HG02759 (cell line): ENCODE data around the gene PRPS2.

Source experiments
- ATAC-seq: cut with Tn5 transposase; IDR thresholded peaks from one replicate; pipeline ENCODE4 v1.9.1; 2021; ENCODE audit warnings: mild to moderate bottlenecking, moderate library complexity; ENCODE audit not compliant: unreplicated experiment

PRPS2 gene

DNA sequence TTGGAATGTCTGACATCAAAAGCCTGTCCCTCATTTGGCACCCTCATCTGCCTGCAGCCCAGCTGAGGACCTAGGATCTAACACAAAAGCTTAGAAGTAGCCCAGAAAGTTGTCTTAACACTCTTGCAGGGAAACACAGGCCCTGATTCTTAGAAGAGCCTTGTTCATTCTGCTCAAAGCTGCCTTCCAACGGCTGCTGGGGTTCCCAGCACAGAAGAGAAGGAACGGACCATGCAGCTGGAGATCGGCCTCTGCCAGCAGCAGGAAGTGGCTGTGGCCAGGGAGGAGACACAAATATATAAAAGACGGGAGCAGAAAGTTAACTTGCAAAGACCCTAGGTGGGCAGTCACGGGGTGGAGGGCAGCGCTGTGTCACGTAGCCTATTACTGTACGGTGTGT, 20.4 kb downstream of the PRPS2 start:
- no peak for ATAC-seq

DNA sequence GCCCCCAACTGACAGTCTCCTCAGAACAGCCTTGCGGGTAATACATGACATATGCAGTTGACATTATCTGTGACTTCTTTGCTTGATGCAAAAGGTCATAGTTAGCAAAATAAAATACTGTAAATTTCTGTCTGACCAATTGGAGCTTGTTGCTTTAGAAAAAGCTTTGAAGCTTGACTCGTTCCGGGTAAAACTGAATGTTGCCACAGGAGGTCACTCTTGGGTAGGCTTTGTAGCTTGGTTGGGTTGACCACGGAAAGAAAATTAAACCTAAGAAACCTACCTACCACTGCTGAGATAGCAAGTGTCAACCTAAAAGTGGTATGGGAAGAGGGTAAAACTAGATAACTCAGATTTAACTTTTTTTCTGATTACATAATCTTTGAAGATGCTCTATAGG, 23.2 kb downstream of the PRPS2 start:
- ATAC-seq: no peak

DNA sequence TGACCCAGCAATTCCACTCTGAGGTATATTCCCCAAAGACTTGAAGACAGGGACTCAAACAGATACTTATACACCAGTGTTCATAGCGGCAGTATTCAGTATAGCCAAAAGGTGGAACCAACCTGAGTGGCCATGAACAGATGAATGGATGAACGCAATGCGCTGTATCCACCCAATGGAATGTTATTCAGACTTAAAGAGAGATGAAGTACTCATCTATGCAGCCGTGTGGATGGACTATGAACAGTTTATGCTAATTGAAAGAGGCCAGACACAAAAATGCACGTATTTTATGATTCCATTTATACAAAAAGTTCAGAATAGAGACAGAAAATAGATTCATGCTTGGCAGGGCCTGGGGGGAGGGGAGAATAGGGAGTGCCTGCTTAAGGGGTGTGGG, 26.3 kb downstream of the PRPS2 start:
- no peak for ATAC-seq

DNA sequence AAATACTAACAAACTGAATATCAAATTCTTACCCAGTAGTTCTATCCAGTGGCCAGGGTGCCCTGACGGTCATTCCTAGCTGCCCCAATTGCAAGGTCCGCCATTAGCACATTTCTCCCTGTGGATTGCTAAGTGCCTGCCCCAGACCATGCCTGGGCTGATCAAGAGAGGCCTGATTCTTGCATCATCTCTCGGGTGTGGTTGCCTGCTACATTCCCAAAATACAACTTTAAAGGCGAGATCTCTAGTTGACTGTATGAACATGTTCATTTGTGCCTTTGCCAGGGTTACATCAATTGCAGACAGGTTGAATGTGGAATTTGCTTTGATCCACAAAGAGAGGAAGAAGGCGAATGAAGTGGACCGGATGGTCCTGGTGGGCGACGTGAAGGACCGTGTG, 28.0 kb downstream of the PRPS2 start:
- ATAC-seq: no peak

DNA sequence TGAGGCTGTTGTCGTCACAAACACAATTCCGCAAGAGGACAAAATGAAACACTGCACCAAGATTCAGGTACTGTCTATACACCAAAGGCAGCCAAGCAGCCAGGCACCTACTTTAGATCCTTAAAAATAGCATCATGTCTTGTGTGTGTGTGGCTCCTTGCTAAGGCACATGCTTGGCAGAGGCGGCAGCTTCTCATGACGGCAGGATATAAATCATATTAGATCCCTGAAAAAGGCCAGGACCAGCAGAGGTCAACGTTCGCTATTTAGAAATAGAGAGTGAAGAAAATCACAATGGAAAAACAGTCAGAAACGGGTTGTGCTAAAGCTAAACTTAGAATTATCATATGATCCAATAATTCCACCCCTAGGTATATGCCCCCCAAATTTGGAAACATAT, 29.5 kb downstream of the PRPS2 start:
- no peak for ATAC-seq

DNA sequence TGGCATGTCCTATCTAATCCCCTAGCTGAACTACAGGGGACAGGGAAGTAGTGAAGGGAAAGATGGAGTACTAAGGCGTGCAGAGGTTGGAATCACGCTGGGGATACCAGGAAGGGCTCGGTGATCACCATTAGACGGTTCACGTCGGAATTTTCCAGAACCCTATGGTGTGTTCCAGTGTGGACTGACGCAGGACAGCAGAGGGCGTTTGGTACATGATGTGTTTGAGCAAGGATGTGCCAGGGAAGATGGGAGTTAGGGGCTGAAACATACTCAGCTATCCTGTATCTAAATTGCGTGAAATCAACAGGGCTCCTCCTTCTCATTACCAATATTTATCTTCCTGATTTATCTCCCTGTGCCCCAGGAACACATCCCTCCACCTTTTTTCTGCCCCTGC, 33.7 kb downstream of the PRPS2 start:
- no peak for ATAC-seq

DNA sequence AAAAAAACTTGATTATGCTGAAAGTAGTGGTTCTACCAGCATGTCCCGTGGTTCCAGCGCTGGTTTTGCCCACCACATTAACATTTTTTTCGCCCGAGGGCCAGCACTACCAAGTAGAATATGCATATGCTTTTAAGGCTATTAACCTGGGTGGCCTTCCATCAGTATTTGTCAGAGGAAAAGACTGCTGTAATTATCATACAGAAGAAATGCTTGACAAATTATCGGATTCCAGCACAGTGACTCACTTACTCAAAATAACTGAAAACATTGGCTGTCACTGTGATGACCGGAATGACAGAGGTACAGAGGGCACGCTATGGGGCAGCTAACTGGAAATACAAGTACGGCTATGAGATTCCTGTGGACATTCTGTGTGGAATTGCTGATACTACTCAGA, 34.6 kb downstream of the PRPS2 start:
- ATAC-seq: no peak

DNA sequence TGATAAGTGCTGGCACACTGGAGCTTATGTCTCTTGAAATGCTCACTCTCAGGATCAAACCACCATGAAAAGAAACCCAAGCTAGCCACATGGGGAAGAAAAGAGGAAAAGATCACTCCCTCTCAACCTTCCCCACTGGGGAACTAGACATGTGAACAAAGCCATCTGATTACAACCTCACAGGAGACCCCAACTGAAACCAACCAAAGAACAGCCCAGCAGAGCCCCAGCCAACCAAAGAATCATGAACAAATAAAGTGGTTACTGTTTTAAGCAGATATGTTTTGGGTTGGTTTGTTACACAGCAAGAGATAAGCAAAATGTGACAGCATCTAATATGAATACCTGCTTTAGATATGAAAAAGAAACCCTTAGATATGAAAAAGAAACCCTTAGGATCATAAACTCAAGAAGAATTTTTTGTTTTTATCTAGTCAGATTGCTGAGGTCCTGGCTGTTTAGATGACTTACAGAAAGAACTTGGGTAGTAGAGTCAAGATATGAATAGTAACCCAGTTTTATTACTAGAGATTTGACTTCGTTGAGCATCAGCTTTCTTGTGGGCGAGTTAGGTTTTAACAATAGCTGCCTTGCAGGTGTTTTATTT, 52.0 kb downstream of the PRPS2 start:
- ATAC-seq: no peak

DNA sequence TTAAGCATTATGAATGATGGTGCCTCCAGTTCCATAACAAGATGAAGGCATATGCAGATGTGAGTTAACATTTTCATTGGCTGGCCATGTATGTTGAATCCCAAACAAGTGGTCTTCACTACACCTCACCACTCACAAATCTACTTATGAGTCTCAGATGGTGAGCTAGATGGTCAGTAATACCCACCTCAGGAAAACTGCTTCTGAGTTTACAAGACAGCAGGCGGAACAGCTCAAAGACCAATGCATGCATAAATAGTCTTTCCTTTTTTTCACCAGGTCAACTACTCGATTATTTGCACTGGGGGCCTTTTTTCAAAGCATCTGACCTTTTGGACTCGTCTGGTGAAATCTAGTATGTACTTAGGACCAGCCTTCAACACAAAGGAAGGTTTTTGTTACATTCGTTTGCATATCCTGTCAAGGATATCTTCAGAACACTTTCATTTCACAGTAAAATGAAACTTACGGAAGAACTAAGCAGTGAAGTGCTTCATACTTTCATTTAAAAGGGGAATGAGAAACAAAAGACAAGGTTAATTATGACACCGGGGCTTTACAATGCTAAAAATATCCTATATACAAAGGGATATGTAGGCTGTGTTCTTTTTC, 52.6 kb downstream of the PRPS2 start:
- ATAC-seq: peak; percentile 94

DNA sequence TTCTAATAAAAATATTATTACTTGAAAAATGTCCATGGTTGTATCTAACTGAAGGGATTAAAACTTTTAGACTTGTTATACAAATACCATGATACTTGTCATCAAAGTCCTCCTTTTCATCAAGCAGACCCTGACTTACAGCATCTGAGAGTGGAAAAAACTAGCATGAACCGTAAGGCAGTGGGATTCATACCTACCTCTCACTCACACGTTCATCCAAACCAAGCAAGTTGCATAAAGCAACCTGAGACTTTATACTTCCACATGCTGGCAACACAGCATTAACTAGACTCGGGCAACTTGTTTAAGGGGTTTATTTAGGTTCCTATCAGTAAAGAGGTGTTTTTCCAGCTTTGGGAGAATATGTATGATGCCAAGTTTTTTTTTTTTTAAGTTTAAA, 53.1 kb downstream of the PRPS2 start:
- ATAC-seq: peak; percentile 19

DNA sequence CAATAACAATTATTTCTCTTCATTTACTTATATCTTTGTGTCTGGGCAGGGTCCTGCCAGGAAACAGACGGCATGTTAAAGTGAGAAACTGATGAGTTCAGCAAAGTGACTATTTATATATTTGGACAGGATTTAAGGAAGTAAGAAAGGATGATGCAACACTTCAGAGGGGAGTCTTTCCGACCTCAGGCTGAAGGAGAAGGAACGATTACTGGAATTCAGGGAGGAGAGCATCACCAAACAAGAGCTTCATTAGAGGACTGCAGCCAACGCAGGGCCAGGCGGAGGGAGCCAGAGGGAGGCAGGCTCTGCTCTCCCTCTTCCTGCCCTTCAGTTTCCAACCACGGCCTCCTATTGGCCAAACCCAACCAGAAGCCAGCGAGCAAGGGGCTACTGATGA, 74.1 kb downstream of the PRPS2 start:
- no peak for ATAC-seq

DNA sequence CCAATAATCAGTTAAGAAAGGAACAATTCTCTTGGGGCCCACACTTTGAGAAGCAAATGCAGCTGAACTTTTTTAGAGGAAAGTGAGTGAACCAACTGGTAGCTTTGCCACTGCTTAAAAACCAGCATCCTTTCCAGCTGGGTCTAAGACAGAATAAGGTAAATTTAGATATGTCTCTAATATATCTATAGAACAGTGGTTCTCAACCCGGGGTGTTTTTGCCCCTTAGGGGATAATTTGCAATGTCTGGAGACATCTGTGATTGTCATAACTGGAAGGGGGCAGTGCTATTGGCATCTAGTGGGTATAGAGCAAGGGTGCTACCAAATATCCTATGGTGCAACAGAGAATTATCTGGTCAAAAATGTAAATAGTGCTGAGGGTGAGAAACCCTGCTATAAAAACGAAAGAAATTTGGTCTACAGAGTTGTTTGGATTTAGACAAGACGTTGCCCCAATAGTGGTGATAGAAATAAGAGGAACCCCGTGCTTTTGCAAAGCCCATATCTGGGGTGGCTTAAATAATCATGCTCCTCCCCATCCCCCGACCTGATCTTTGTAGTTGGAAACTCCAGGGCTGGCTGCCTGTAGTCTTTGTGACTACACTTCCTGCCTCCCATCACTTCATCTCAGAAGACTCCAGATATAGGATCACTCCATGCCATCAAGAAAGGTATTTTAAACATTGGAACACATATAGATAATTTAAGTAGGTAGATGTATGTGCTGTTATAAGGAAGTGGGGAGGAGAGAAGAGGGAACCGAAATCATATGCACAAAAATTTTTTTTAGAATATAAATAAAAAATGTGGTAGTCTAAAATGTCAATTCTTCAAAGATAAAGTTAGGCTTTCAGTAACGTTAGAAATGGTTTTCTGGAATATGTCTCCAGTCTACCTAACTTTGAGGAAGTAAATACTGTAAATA, 75.5 kb downstream of the PRPS2 start, which contains the start of gene TLR7:
TSS of gene TLR7 (plus strand) at position 622 of the 927 bp plus-strand sequence. CDS start 507 bp downstream, outside the sequence.
- peak; percentile 45 for ATAC-seq

DNA sequence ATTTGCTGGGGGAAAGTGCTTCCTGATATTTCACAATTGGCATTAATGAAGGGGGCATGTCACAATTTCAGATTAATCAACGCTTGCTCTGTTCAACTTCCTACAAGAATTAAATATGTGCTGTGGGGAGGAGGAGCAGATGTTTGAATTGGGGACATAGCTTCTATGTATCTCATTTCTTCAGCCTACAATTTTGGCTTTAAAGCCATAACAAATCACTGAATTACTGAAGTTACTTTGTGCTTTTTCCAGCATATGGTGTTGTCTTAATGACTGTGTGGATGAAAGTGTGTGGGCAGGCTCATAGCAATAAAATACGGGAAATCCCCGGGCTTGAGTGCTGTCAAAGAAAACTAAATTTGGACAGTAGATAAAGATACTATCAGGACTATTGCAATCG, 76.5 kb downstream of the PRPS2 start:
- no peak for ATAC-seq

DNA sequence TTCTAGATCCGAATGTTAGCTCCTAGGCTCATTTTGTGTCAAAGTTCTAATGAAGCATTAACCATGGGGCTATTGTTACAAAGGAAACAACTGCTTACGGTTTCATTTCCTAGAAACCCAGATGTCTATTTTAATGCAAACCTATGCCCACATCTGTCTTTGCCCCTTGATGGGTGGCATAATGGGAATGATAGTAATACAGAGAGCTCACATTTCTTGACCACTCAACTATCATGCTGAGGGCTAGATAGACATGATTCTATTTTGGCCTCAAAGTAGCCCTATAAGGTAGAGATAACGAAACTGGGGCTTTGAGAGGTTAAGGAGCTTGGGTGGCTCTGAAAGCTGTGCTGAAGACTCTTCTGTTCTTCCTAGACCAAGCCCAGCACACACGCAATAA, 77.5 kb downstream of the PRPS2 start:
- peak; percentile 65 for ATAC-seq

DNA sequence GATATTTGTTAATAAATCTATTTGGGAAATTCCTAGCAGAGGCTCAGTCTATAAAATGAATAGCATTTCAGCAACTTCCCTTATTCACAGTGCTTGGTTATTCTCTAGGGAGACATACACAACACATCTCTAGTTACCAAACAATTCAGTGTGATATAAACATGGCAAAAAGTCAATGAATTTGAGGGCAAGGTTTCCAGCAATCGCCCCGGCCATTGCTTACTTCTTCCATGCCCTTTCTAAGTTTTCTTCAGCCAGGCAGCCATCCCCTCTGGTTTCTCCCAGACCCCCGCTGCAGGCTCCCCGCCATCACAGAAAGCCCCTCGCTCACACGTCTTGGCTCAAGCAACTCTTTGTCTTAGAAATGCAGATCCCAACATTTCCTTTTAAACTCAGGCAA, 80.0 kb downstream of the PRPS2 start:
- no peak for ATAC-seq

DNA sequence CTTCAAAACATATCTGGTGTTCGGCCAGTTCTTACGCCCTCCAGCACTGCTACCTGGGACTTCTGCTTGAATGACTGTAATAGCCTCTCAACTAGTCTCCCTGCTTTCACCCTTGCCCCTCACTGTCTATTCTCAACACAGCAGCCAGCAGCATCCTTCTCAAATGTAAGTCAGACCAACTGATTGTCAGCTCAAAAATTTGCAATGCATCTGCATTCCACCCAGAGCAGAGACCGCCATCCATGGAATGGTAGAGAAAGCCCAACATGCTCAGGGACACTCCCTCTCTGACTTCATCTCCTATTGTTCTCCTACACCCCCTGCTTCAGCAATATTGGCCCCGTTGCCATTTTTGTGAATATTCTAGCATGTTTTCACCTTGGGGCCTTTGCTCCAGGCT, 81.5 kb downstream of the PRPS2 start:
- no peak for ATAC-seq
